H9 (cell line): Measurements from ENCODE around the gene SCUBE1. TPM values are rescaled to one million over a fixed set of nuclear protein-coding genes. Genes with fewer than 3 reads are reported as not detected.
A peak's percentile ranks its signal among the peaks of the same experiment; 100 is the strongest.

ENCODE experiments used
- DNase-seq: peaks from one replicate; pipeline ENCODE4 v3.0.0-alpha.2; 2017
- H2AFZ ChIP-seq: one replicate; pipeline ENCODE4 v1.6.1; 2013; ENCODE audit warnings: mild to moderate bottlenecking, low read length, control low read depth, moderate library complexity
- H2AK5ac ChIP-seq: 2 replicates; pipeline ENCODE4 v1.6.1; 2013; ENCODE audit warnings: low read length, control low read depth, mixed read lengths; ENCODE audit not compliant: insufficient read length
- H2BK120ac ChIP-seq: one replicate; pipeline ENCODE4 v1.6.1; 2013; ENCODE audit warnings: low read depth, mild to moderate bottlenecking, low read length, control low read depth, inconsistent platforms; ENCODE audit not compliant: poor library complexity, severe bottlenecking
- H2BK12ac ChIP-seq: 2 replicates; pipeline ENCODE4 v1.6.1; 2013; ENCODE audit warnings: low read length, control low read depth, mixed read lengths, low read depth; ENCODE audit not compliant: insufficient read length
- H2BK15ac ChIP-seq: 2 replicates; pipeline ENCODE4 v1.6.1; 2013; ENCODE audit warnings: low read depth, low read length, control low read depth
- H2BK20ac ChIP-seq: one replicate; pipeline ENCODE4 v1.6.1; 2013; ENCODE audit warnings: low read depth, mild to moderate bottlenecking, low read length, control low read depth, inconsistent platforms; ENCODE audit not compliant: poor library complexity, severe bottlenecking
- H2BK5ac ChIP-seq: 2 replicates; pipeline ENCODE4 v1.6.1; 2013; ENCODE audit warnings: low read length, control low read depth, mixed read lengths; ENCODE audit not compliant: insufficient read length
- H3K14ac ChIP-seq: 2 replicates; pipeline ENCODE4 v1.6.1; 2013; ENCODE audit warnings: low read length, control low read depth; ENCODE audit not compliant: insufficient read depth
- H3K18ac ChIP-seq: 2 replicates; pipeline ENCODE4 v1.6.1; 2013; ENCODE audit warnings: low read depth, mild to moderate bottlenecking, mixed read lengths, low read length, control low read depth; ENCODE audit not compliant: insufficient read length
- H3K23ac ChIP-seq: 2 replicates; pipeline ENCODE4 v1.6.1; 2013; ENCODE audit warnings: low read length, control low read depth, mixed read lengths, low read depth; ENCODE audit not compliant: insufficient read length
- H3K23me2 ChIP-seq: 2 replicates; pipeline ENCODE4 v1.6.1; 2013; ENCODE audit warnings: low read depth, mild to moderate bottlenecking, mixed read lengths, low read length, control low read depth; ENCODE audit not compliant: insufficient read length, poor library complexity, severe bottlenecking
- H3K27ac ChIP-seq: 2 replicates; pipeline ENCODE4 v1.5.1; 2013; ENCODE audit warnings: low read length, control low read depth, mixed read lengths, low read depth; ENCODE audit not compliant: insufficient read length
- H3K27me3 ChIP-seq: 2 replicates; pipeline ENCODE4 v1.6.1; 2013; ENCODE audit warnings: low read length, control low read depth, inconsistent platforms; ENCODE audit not compliant: insufficient read depth
- H3K4ac ChIP-seq: 2 replicates; pipeline ENCODE4 v1.6.1; 2013; ENCODE audit warnings: low read depth, mild to moderate bottlenecking, control low read depth, inconsistent platforms, low read length, moderate library complexity
- H3K4me1 ChIP-seq: 2 replicates; pipeline ENCODE4 v1.6.1; 2013; ENCODE audit warnings: low read length, control low read depth, inconsistent platforms; ENCODE audit not compliant: insufficient read depth
- H3K4me2 ChIP-seq: 2 replicates; pipeline ENCODE4 v1.6.1; 2013; ENCODE audit warnings: low read length, control low read depth, mixed read lengths; ENCODE audit not compliant: insufficient read length, insufficient read depth
- H3K56ac ChIP-seq: 2 replicates; pipeline ENCODE4 v1.6.1; 2013; ENCODE audit warnings: low read depth, mild to moderate bottlenecking, mixed read lengths, low read length, control low read depth; ENCODE audit not compliant: insufficient read length
- H3K79me1 ChIP-seq: 2 replicates; pipeline ENCODE4 v1.6.1; 2013; ENCODE audit warnings: low read depth, mild to moderate bottlenecking, moderate library complexity, low read length, control low read depth, inconsistent platforms; ENCODE audit not compliant: insufficient read depth, poor library complexity, severe bottlenecking
- H3K79me2 ChIP-seq: 2 replicates; pipeline ENCODE4 v1.6.1; 2013; ENCODE audit warnings: low read length, control low read depth, inconsistent platforms; ENCODE audit not compliant: insufficient read depth
- H3K9ac ChIP-seq: 2 replicates; pipeline ENCODE4 v1.6.1; 2013; ENCODE audit warnings: low read length, control low read depth, mixed read lengths; ENCODE audit not compliant: insufficient read length; ENCODE audit errors: extremely low read depth
- H3K9me3 ChIP-seq: one replicate; pipeline ENCODE4 v1.6.1; 2013; ENCODE audit warnings: low read depth, low read length, inconsistent platforms; ENCODE audit not compliant: control insufficient read depth
- H3T11ph ChIP-seq: one replicate; pipeline ENCODE4 v1.6.1; 2013; ENCODE audit warnings: mild to moderate bottlenecking, low read length, control low read depth, inconsistent platforms
- H4K20me1 ChIP-seq: one replicate; pipeline ENCODE4 v1.6.1; 2013; ENCODE audit not compliant: control insufficient read depth, insufficient read length, insufficient read depth
- H4K5ac ChIP-seq: 2 replicates; pipeline ENCODE4 v1.6.1; 2013; ENCODE audit warnings: low read depth, mild to moderate bottlenecking, mixed read lengths, low read length, control low read depth; ENCODE audit not compliant: insufficient read length
- H4K8ac ChIP-seq: replicated peaks from 2 replicates; pipeline ENCODE4 v1.6.1; 2013; ENCODE audit warnings: low read length, control low read depth, mixed read lengths, low read depth; ENCODE audit not compliant: insufficient read length
- H4K91ac ChIP-seq: 2 replicates; pipeline ENCODE4 v1.6.1; 2013; ENCODE audit warnings: low read depth, mild to moderate bottlenecking, moderate library complexity, mixed read lengths, low read length, control low read depth; ENCODE audit not compliant: insufficient read length
- H3K27ac Mint-ChIP-seq, 3 experiments: 2 replicates in 2 of 3; 3 replicates in 1 of 3; pipeline ENCODE4 v1.8.0; 2020 to 2021; ENCODE audit warnings: mixed read lengths in 3 of 3, mild to moderate bottlenecking in 1 of 3, moderate library complexity in 1 of 3
- H3K27me3 Mint-ChIP-seq: 2 replicates; pipeline ENCODE4 v1.8.0; 2021; ENCODE audit warnings: low read depth, mild to moderate bottlenecking, moderate library complexity, mixed read lengths
- H3K36me3 Mint-ChIP-seq, 3 experiments: 2 replicates in 2 of 3; 3 replicates in 1 of 3; pipeline ENCODE4 v1.8.0; 2020 to 2021; ENCODE audit warnings: low read depth in 3 of 3, mixed read lengths in 3 of 3; ENCODE audit not compliant: insufficient read depth in 1 of 3
- H3K4me1 Mint-ChIP-seq, 2 experiments: 2 replicates each; pipeline ENCODE4 v1.8.0; 2020; ENCODE audit warnings: mixed read lengths in 2 of 2
- H3K4me3 Mint-ChIP-seq, 2 experiments: 2 replicates in 1 of 2; 3 replicates in 1 of 2; pipeline ENCODE4 v1.8.0; 2020 to 2021; ENCODE audit warnings: mild to moderate bottlenecking in 2 of 2, mixed read lengths in 2 of 2, moderate library complexity in 1 of 2
- H3K9me3 Mint-ChIP-seq, 2 experiments: 2 replicates in 1 of 2; 3 replicates in 1 of 2; pipeline ENCODE4 v1.8.0; 2020; ENCODE audit warnings: mild to moderate bottlenecking in 2 of 2, mixed read lengths in 2 of 2, moderate library complexity in 1 of 2
- CTCF ChIP-seq: fragments of 200-600 bp; sonication (generic); conservative IDR thresholded peaks from 3 replicates; pipeline ENCODE4 v1.8.0; 2021; ENCODE audit warnings: antibody characterized with exemption, mild to moderate bottlenecking
- WGBS: extraction: QIAGEN DNeasy Blood & Tissue Kit; methylation state at CpG from one replicate; pipeline ENCODE4 v1.1.7; 2013; ENCODE audit warnings: missing lambda C conversion rate, low lambda C conversion rate, mixed read lengths; ENCODE audit not compliant: insufficient read length; ENCODE audit errors: extremely low coverage; 5-methylcytosine and 5-hydroxymethylcytosine counted together
- total RNA-seq: library from RNA; stranded (reverse); gene quantifications from 2 replicates; pipeline ENCODE4 v1.2.1, GENCODE V29; 2021

SCUBE1 gene
- total RNA-seq, 1 experiment from 2014 or later, result 1.2 TPM

- H4K91ac ChIP-seq, result no peak overlapping the region
- no peak for DNase-seq
- H4K20me1 ChIP-seq, result no peaks in the 10 kb centered on the region
- no peak overlapping the region for H3K4ac ChIP-seq
- no peaks in the 10 kb centered on the region for H3K79me1 ChIP-seq
- Mint-ChIP-seq H3K36me3 (no peaks in the 10 kb centered on the region), H3K4me1 (peaks cover 11 to 18% of the 10 kb centered on the region in 2 experiments; a peak in 3 of 4 replicates), H3K4me3 (no peak overlapping the region; a peak in 2 of 5 replicates), H3K27me3 (peaks cover 3% of the 10 kb centered on the region; the same call in 1 of the 2 replicates), H3K27ac (peak overlapping the region in 1 of 3 experiments; percentile 59; a peak in 1 of 7 replicates), H3K9me3 (no peaks in the 10 kb centered on the region)
- H2BK20ac ChIP-seq, result no peak overlapping the region
- H3K56ac ChIP-seq, result no peak overlapping the region
- H3K27ac ChIP-seq, result no peak overlapping the region
- WGBS, result no CpG with 5 or more reads among the region's 34 CpGs
- H3K79me2 ChIP-seq, result no peaks in the 10 kb centered on the region
- H3K23me2 ChIP-seq, result no peaks in the 10 kb centered on the region
- H2BK5ac ChIP-seq, result no peak overlapping the region
- no peak for TF ChIP-seq CTCF
- H4K5ac ChIP-seq, result no peak overlapping the region
- no peaks in the 10 kb centered on the region for H3K9me3 ChIP-seq
- no peak overlapping the region for H3K23ac ChIP-seq
- no peak overlapping the region for H2BK15ac ChIP-seq
- no peak overlapping the region for H2BK12ac ChIP-seq
- H4K8ac ChIP-seq, result no peak overlapping the region
- no peak overlapping the region; the same call in 1 of the 2 replicates for H3K14ac ChIP-seq
- H3K18ac ChIP-seq, result no peak overlapping the region
- H2AK5ac ChIP-seq, result no peak overlapping the region
- H3T11ph ChIP-seq, result no peak overlapping the region
- H3K9ac ChIP-seq, result no peak overlapping the region
- H3K4me2 ChIP-seq, result no peak overlapping the region
- H2AFZ ChIP-seq, result no peak overlapping the region
- no peak overlapping the region for H2BK120ac ChIP-seq
- H3K4me1 ChIP-seq, result no peaks in the 10 kb centered on the region; the same call in 1 of the 2 replicates
- no peaks in the 10 kb centered on the region for H3K27me3 ChIP-seq
Measured at GRCh38 chr22:43210631-43211515, 132.3 kb downstream of the SCUBE1 start.
